Measurements from ENCODE around the gene ZIC2.

Gene ZIC2

DNA sequence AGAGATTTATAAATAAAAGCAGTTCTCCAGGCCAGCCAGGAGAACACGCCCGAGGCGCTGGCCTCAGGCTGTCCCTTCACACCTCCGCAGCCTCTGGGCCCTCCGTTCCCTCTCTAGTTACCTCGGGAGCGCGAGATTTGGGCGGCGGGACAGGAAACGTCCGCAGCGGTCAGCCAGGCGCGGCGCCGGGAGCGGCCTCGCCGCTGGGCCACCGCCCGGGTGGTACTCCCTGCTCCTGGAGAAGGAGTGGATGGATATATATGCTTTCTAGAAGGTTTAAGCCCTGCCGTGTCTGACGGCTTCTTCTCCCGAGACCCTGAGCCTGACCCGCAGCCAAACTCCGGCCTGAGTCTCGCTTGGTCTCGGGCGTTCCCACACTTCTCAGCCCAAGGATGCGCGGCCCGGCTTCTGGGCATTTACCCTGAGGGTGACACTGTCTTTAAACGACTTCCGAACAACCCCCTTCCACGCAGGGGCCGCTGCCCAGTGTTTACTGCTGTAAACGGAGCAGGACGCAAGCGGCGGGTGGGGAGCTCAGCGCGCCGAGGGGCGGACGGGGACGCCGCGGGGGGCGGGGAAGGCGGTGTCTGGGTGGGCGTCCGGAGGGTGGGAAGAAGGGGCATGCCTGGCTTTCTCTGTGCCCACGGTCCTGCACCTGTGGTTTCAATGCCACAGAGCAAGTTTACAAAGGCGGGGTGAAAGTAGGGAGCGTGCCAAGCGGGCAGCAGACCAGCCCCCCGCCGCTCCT lies 2.0 kb upstream of the ZIC2 start (continued):
- TF ChIP-seq, protein P1, sequence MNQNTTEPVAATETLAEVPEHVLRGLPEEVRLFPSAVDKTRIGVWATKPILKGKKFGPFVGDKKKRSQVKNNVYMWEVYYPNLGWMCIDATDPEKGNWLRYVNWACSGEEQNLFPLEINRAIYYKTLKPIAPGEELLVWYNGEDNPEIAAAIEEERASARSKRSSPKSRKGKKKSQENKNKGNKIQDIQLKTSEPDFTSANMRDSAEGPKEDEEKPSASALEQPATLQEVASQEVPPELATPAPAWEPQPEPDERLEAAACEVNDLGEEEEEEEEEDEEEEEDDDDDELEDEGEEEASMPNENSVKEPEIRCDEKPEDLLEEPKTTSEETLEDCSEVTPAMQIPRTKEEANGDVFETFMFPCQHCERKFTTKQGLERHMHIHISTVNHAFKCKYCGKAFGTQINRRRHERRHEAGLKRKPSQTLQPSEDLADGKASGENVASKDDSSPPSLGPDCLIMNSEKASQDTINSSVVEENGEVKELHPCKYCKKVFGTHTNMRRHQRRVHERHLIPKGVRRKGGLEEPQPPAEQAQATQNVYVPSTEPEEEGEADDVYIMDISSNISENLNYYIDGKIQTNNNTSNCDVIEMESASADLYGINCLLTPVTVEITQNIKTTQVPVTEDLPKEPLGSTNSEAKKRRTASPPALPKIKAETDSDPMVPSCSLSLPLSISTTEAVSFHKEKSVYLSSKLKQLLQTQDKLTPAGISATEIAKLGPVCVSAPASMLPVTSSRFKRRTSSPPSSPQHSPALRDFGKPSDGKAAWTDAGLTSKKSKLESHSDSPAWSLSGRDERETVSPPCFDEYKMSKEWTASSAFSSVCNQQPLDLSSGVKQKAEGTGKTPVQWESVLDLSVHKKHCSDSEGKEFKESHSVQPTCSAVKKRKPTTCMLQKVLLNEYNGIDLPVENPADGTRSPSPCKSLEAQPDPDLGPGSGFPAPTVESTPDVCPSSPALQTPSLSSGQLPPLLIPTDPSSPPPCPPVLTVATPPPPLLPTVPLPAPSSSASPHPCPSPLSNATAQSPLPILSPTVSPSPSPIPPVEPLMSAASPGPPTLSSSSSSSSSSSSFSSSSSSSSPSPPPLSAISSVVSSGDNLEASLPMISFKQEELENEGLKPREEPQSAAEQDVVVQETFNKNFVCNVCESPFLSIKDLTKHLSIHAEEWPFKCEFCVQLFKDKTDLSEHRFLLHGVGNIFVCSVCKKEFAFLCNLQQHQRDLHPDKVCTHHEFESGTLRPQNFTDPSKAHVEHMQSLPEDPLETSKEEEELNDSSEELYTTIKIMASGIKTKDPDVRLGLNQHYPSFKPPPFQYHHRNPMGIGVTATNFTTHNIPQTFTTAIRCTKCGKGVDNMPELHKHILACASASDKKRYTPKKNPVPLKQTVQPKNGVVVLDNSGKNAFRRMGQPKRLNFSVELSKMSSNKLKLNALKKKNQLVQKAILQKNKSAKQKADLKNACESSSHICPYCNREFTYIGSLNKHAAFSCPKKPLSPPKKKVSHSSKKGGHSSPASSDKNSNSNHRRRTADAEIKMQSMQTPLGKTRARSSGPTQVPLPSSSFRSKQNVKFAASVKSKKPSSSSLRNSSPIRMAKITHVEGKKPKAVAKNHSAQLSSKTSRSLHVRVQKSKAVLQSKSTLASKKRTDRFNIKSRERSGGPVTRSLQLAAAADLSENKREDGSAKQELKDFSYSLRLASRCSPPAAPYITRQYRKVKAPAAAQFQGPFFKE (tag by site-specific recombination; IDR thresholded peaks at IDR 0.05; ENCODE audit: borderline replicate concordance): no peak
- TF ChIP-seq, protein P2, sequence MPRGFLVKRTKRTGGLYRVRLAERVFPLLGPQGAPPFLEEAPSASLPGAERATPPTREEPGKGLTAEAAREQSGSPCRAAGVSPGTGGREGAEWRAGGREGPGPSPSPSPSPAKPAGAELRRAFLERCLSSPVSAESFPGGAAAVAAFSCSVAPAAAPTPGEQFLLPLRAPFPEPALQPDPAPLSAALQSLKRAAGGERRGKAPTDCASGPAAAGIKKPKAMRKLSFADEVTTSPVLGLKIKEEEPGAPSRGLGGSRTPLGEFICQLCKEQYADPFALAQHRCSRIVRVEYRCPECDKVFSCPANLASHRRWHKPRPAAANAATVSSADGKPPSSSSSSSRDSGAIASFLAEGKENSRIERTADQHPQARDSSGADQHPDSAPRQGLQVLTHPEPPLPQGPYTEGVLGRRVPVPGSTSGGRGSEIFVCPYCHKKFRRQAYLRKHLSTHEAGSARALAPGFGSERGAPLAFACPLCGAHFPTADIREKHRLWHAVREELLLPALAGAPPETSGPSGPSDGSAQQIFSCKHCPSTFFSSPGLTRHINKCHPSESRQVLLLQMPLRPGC (tag by site-specific recombination; IDR thresholded peaks at IDR 0.05): 0 out of 2 replicates have a peak, but pooled peaks have one; percentile 24
- TF ChIP-seq WT1 (tag by site-specific recombination; IDR thresholded peaks at IDR 0.05): 0 out of 2 replicates have a peak, but pooled peaks have one; percentile 25
- TF ChIP-seq OSR2 (tag by site-specific recombination; IDR thresholded peaks at IDR 0.05): peak; percentile 11; the same call in 1 of the 2 replicates
- no peak for TF ChIP-seq ZNF670 (tag by site-specific recombination; IDR thresholded peaks at IDR 0.05; ENCODE audit: low read depth)
- peak; percentile 57; the same call in 1 of the 2 replicates for TF ChIP-seq KLF8 (tag by site-specific recombination; IDR thresholded peaks at IDR 0.05)
- TF ChIP-seq GLIS2 (tag by site-specific recombination; IDR thresholded peaks at IDR 0.05): peak; percentile 98
- peak; percentile 42 for TF ChIP-seq ZNF335 (tag by site-specific recombination; conservative IDR thresholded peaks at IDR 0.05)
- TF ChIP-seq ZSCAN23 (tag by site-specific recombination; IDR thresholded peaks at IDR 0.05): no peak
- peak; percentile 92 for TF ChIP-seq ZFHX2 (tag by site-specific recombination; conservative IDR thresholded peaks at IDR 0.05)
- no peak for TF ChIP-seq ZNF777 (tag by site-specific recombination; IDR thresholded peaks at IDR 0.05; ENCODE audit: borderline replicate concordance)
- peak; percentile 68 for TF ChIP-seq ZBTB8A (tag by site-specific recombination; IDR thresholded peaks at IDR 0.05)
- no peak for TF ChIP-seq GFI1B (tag by site-specific recombination; IDR thresholded peaks at IDR 0.05)
- TF ChIP-seq EGR2 (tag by site-specific recombination; IDR thresholded peaks at IDR 0.05; ENCODE audit: low read depth): peak; percentile 82
- TF ChIP-seq, protein P3, sequence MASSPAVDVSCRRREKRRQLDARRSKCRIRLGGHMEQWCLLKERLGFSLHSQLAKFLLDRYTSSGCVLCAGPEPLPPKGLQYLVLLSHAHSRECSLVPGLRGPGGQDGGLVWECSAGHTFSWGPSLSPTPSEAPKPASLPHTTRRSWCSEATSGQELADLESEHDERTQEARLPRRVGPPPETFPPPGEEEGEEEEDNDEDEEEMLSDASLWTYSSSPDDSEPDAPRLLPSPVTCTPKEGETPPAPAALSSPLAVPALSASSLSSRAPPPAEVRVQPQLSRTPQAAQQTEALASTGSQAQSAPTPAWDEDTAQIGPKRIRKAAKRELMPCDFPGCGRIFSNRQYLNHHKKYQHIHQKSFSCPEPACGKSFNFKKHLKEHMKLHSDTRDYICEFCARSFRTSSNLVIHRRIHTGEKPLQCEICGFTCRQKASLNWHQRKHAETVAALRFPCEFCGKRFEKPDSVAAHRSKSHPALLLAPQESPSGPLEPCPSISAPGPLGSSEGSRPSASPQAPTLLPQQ (tag by site-specific recombination; IDR thresholded peaks at IDR 0.05): peak; percentile 44
- 0 out of 2 replicates have a peak, but pooled peaks have one; percentile 28 for TF ChIP-seq BCL11B (tag by site-specific recombination; IDR thresholded peaks at IDR 0.05; ENCODE audit: low read depth)
- TF ChIP-seq, protein P4, sequence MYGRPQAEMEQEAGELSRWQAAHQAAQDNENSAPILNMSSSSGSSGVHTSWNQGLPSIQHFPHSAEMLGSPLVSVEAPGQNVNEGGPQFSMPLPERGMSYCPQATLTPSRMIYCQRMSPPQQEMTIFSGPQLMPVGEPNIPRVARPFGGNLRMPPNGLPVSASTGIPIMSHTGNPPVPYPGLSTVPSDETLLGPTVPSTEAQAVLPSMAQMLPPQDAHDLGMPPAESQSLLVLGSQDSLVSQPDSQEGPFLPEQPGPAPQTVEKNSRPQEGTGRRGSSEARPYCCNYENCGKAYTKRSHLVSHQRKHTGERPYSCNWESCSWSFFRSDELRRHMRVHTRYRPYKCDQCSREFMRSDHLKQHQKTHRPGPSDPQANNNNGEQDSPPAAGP (tag by site-specific recombination; IDR thresholded peaks at IDR 0.05): peak; percentile 27; the same call in 1 of the 2 replicates
- no peak for TF ChIP-seq PBX3 (CRISPR knock-in tag; IDR thresholded peaks at IDR 0.05)
- peak; percentile 71 for TF ChIP-seq GLIS1 (tag by site-specific recombination; IDR thresholded peaks at IDR 0.05)
- no peak for TF ChIP-seq ZNF596 (tag by site-specific recombination; IDR thresholded peaks at IDR 0.05)
- peak; percentile 58; the same call in 1 of the 2 replicates for TF ChIP-seq SP3 (tag by site-specific recombination; IDR thresholded peaks at IDR 0.05)
- peak; percentile 76 for TF ChIP-seq HIC1 (tag by site-specific recombination; IDR thresholded peaks at IDR 0.05)
- no peak for TF ChIP-seq ZNF302 (tag by site-specific recombination; IDR thresholded peaks at IDR 0.05; ENCODE audit: low read depth)
- peak; percentile 57; the same call in 1 of the 2 replicates for TF ChIP-seq ZNF423 (tag by site-specific recombination; IDR thresholded peaks at IDR 0.05)
- TF ChIP-seq ZNF792 (tag by site-specific recombination; IDR thresholded peaks at IDR 0.05): no peak
